Measurements from ENCODE around the gene CXCL10.
A peak's percentile ranks its signal among the peaks of the same experiment; 100 is the strongest.
"Not testable (repeated sequence)": the region's sequence is repeated elsewhere in the genome, so short reads cannot be mapped to it uniquely, and the experiment has no call there.

The CXCL10 gene

DNA sequence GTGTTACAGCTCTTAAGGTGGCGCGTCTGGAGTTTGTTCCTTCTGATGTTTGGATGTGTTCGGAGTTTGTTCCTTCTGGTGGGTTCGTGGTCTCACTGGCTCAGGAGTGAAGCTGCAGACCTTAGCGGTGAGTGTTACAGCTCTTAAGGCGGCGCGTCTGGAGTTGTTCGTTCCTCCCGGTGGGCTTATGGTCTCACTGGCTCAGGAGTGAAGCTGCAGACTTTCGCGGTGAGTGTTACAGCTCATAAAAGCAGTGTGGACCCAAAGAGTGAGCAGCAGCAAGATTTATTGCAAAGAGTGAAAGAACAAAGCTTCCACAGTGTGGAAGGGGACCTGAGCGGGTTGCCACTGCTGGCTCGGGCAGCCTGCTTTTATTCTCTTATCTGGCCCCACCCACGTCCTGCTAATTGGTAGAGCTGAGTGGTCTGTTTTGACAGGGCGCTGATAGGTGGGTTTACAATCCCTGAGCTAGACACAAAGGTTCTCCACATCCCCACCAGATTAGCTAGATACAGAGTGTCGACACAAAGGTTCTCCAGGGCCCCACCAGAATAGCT is 26.6 kb upstream of the CXCL10 start:
- not testable (repeated sequence) for DNase-seq (ENCODE audit: low spot score); H3K9me3 Mint-ChIP-seq; H3K27ac Mint-ChIP-seq; H3K27me3 Mint-ChIP-seq (ENCODE audit: low read depth); H3K36me3 Mint-ChIP-seq (ENCODE audit: low read depth); H3K4me3 Mint-ChIP-seq; H3K4me1 Mint-ChIP-seq (ENCODE audit: low read depth)

DNA sequence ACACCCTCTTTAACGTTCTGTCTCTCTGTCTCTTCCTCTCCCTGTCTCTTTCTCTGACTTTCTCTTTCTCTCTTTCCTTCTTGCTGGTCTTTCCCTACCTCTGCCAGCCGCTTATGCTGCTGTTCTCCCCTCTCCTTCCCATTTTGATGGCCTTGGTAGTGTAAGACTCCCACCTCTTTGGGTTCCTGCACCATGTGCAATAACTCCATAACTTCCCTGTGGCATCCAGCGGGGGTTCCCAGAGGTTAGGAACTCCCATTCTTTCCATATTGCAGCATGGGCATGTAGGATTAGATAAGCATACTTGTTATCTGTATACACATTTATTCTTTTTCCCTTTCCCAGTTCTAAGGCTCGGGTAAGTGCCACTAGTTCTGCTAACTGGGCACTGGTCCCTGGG is 21.4 kb upstream of the CXCL10 start:
- H3K27me3 Mint-ChIP-seq (ENCODE audit: low read depth); H3K27ac Mint-ChIP-seq; DNase-seq (ENCODE audit: low spot score); H3K36me3 Mint-ChIP-seq (ENCODE audit: low read depth); H3K4me3 Mint-ChIP-seq; H3K4me1 Mint-ChIP-seq (ENCODE audit: low read depth): not testable (repeated sequence)
- peaks cover 15% of the 10 kb centered on the region for H3K9me3 Mint-ChIP-seq

DNA sequence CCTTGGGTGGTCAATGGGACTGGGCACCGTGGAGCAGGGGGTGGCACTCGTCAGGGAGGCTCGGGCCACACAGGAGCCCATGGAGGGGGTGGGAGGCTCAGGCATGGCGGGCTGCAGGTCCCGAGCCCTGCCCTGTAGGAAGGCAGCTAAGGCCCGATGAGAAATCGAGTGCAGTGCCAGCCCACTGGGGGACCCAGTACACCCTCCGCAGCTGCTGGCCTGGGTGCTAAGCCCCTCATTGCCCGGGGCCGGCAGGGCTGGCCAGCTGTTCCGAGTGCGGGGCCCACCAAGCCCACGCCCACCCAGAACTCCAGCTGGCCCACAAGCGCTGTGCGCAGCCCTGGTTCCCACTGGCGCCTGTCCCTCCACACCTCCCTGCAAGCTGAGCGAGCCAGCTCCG is 20.0 kb upstream of the CXCL10 start:
- not testable (repeated sequence) for DNase-seq (ENCODE audit: low spot score); H3K27ac Mint-ChIP-seq; H3K4me1 Mint-ChIP-seq (ENCODE audit: low read depth); H3K4me3 Mint-ChIP-seq; H3K36me3 Mint-ChIP-seq (ENCODE audit: low read depth); H3K27me3 Mint-ChIP-seq (ENCODE audit: low read depth)
- H3K9me3 Mint-ChIP-seq = peaks cover 15% of the 10 kb centered on the region

DNA sequence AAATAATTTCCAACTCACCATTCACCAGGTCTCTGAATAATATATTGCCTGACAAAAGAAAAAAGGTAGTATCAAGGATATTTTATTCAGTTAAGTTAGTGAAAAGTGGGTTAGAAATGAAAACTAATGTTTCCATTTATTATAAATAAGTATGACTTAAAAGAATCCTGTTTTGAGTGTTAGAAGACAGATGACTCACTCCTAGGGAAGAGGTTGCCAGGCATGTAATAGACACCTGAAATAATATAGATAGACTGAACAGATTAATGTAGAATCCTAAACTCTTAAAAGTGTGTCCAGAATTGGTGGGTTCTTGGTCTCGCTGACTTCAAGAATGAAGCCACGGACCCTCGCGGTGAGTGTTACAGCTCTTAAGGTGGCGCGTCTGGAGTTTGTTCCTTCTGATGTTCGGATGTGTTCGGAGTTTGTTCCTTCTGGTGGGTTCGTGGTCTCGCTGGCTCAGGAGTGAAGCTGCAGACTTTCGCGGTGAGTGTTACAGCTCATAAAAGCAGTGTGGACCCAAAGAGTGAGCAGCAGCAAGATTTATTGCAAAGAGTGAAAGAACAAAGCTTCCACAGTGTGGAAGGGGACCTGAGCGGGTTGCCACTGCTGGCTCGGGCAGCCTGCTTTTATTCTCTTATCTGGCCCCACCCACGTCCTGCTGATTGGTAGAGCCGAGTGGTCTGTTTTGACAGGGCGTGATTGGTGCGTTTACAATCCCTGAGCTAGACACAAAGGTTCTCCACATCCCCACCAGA is 19.1 kb upstream of the CXCL10 start:
- Mint-ChIP-seq H3K9me3 (peaks cover 15% of the 10 kb centered on the region), H3K4me3 (peak overlapping the region; percentile 24), H3K27ac (peak overlapping the region; percentile 20)
- not testable (repeated sequence) for H3K36me3 Mint-ChIP-seq (ENCODE audit: low read depth); H3K4me1 Mint-ChIP-seq (ENCODE audit: low read depth); H3K27me3 Mint-ChIP-seq (ENCODE audit: low read depth); DNase-seq (ENCODE audit: low spot score)

DNA sequence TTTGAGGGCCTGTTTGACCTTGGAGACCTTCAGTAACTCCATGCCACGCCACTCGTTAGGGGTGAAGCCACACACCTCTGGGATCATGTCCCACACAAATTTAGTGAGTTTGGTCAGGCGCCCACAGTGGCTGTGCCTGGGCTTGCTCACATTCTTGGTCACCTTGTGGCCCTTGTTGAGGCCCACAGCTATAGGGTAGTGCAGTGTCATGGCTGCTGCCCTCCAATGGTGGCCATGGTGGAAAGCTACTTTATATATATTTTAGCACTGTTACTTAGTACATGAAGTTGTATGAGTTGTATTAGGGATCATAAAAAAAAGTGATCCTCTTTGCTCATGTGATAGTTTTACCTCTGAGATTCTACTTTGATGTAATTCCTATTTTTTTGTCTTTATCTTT is 13.6 kb upstream of the CXCL10 start:
- DNase-seq (ENCODE audit: low spot score) = no peak
- H3K9me3 Mint-ChIP-seq = no peaks in the 10 kb centered on the region
- peaks cover 20% of the 10 kb centered on the region for H3K4me1 Mint-ChIP-seq (ENCODE audit: low read depth)
- no peaks in the 10 kb centered on the region for H3K27me3 Mint-ChIP-seq (ENCODE audit: low read depth)
- H3K36me3 Mint-ChIP-seq (ENCODE audit: low read depth) = no peaks in the 10 kb centered on the region
- no peak overlapping the region for H3K4me3 Mint-ChIP-seq
- H3K27ac Mint-ChIP-seq = no peak overlapping the region

DNA sequence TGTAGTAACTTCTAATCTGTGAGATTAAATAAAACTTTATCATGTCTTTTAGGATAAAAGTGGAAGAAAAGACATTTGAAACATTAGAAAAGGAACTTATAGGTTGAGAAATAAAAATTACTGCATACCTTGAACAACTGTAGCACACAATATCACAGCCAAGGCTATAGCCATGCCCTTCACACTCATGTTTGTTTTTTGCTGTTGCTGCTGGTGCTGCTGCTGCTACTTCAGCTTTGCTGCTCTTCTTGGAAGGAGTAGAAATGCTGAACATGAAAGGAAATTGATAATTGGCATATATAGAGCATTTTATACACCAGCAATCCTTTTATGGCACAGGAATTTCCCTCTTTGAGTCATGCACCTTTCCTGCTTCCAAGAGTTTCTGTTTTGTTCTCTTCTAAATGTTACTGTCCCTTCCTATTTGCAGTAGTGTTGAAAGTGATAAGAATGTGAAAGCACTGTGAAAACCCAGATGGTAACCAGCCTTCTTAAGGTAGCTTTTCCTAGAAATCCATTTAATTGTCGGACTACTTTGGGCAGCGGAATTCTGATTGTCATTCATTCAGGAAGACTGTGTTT is 12.6 kb upstream of the CXCL10 start, which contains the start of gene CXCL11:
Gene CXCL11 (minus strand): TSS at position 272 of the 582 bp plus-strand sequence. CDS start 83 bp downstream, at position 189.
- peaks cover 17% of the 10 kb centered on the region for H3K4me1 Mint-ChIP-seq (ENCODE audit: low read depth)
- no peaks in the 10 kb centered on the region for H3K9me3 Mint-ChIP-seq
- no peak within 1 kb of the TSS for H3K4me3 Mint-ChIP-seq
- H3K27ac Mint-ChIP-seq = no peak within 1 kb of the TSS
- DNase-seq (ENCODE audit: low spot score) = no peak
- no peaks in the 10 kb centered on the region for H3K36me3 Mint-ChIP-seq (ENCODE audit: low read depth)
- H3K27me3 Mint-ChIP-seq (ENCODE audit: low read depth) = no peaks in the 10 kb centered on the region

DNA sequence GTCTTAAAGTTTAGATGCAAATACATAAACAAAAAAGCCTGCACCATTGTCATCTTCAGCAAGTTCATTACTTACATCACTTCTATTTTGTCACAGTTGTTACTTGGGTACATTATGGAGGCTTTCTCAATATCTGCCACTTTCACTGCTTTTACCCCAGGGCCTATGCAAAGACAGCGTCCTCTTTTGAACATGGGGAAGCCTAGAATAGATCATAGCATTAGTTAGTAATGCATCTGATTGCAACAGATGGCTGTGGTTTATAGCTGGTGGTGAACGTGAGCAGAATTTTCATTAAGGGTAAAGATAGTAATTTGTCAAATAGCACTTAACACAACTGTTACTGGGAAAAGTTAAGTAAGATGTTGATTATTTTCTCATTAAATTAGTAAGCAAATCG is 11.8 kb upstream of the CXCL10 start:
- no peak for DNase-seq (ENCODE audit: low spot score)
- H3K9me3 Mint-ChIP-seq = no peaks in the 10 kb centered on the region
- H3K27me3 Mint-ChIP-seq (ENCODE audit: low read depth) = no peaks in the 10 kb centered on the region
- no peak overlapping the region for H3K4me3 Mint-ChIP-seq
- H3K36me3 Mint-ChIP-seq (ENCODE audit: low read depth) = no peaks in the 10 kb centered on the region
- H3K4me1 Mint-ChIP-seq (ENCODE audit: low read depth) = peaks cover 17% of the 10 kb centered on the region
- H3K27ac Mint-ChIP-seq = no peak overlapping the region

DNA sequence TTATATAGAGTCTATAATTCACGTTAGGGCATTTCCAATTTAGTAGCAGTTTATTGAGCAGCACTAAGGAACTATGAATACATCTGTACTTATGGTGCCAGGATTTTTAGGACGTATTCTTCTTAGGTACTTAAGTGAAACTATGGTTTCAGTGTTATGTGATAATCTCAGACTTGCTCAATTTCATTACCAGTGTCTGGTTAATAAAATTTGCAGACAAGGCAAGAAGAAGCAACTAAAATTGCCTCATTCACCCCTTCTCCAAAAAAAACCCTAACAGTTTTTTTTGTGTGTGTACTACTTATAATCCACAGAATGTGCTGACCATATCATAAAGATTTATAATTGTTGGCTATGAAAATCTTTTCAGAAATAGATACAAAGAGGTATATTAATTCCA is 6.0 kb upstream of the CXCL10 start:
- Mint-ChIP-seq H3K27ac (no peak overlapping the region), H3K9me3 (no peaks in the 10 kb centered on the region), H3K4me1 (ENCODE audit: low read depth) (peaks cover 21% of the 10 kb centered on the region), H3K27me3 (ENCODE audit: low read depth) (peaks cover 3% of the 10 kb centered on the region), H3K36me3 (ENCODE audit: low read depth) (no peaks in the 10 kb centered on the region), H3K4me3 (no peak overlapping the region)
- DNase-seq (ENCODE audit: low spot score) = no peak

DNA sequence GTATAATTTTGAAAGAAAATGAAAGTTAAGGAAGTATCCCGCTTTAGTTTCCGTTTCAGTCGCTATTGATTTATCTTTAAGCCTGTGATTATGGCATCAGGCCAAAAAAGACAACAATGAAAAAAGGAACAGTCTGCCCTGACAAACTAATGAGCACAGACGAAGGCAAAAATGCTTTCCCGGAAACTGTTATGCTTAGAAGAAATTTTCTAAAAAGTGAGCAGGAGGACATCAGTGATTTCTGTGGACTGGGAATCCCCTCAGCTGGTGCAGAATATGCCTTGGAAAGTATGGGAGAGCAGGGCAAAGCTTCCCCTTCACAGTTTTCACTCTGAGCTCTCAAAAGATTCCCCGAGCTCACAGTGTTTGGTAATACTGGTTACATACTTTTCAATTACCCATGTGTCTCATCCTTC is 5.1 kb upstream of the CXCL10 start:
- H3K4me3 Mint-ChIP-seq = peak overlapping the region; percentile 64
- H3K27me3 Mint-ChIP-seq (ENCODE audit: low read depth) = peaks cover 3% of the 10 kb centered on the region
- peaks cover 27% of the 10 kb centered on the region for H3K4me1 Mint-ChIP-seq (ENCODE audit: low read depth)
- no peaks in the 10 kb centered on the region for H3K36me3 Mint-ChIP-seq (ENCODE audit: low read depth)
- DNase-seq (ENCODE audit: low spot score) = no peak
- no peak overlapping the region for H3K27ac Mint-ChIP-seq
- no peaks in the 10 kb centered on the region for H3K9me3 Mint-ChIP-seq

DNA sequence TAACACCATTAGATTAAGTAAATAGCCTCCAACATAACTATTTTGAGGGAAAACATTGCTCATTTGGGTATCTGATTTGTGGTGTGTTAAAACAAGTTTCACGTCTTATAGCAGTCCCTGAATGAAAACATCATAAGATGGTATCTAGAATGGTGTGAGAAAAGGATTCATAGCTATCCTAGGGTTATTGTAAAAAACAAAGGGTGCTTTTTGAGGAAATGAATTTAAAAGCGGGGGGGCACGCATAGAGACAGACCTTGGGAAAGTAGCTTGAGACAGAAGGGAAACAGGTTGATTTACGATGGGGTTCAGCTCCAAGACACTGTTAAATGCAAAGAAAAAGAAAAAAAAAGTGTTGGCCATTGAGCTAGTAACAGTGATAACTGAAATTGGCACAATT is 768 bp upstream of the CXCL10 start:
- DNase-seq (ENCODE audit: low spot score) = peak; percentile 28
- Mint-ChIP-seq H3K27ac (peak overlapping the region; percentile 9), H3K27me3 (ENCODE audit: low read depth) (peaks cover 3% of the 10 kb centered on the region), H3K4me1 (ENCODE audit: low read depth) (peaks cover 35% of the 10 kb centered on the region), H3K9me3 (no peaks in the 10 kb centered on the region), H3K36me3 (ENCODE audit: low read depth) (no peaks in the 10 kb centered on the region), H3K4me3 (no peak overlapping the region)

DNA sequence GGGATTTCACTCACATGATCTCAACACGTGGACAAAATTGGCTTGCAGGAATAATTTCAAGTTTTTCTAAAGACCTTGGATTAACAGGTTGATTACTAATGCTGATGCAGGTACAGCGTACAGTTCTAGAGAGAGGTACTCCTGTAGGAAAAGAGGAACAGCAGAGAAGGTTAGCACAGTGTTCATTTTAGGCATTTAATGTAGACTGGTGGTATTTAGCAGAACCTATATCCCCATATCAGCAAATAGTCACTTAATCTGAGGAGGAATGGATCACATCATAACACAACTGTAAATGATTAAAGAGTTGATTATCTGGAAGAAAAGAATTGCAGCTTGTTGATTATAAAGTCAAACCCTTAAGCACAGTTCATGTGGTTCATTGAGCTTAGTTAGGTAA is 620 bp downstream of the CXCL10 start:
- Mint-ChIP-seq H3K27ac (no peak overlapping the region), H3K9me3 (no peaks in the 10 kb centered on the region), H3K4me1 (ENCODE audit: low read depth) (peaks cover 28% of the 10 kb centered on the region), H3K27me3 (ENCODE audit: low read depth) (no peaks in the 10 kb centered on the region), H3K36me3 (ENCODE audit: low read depth) (peaks cover 2% of the 10 kb centered on the region), H3K4me3 (no peak overlapping the region)
- no peak for DNase-seq (ENCODE audit: low spot score)

DNA sequence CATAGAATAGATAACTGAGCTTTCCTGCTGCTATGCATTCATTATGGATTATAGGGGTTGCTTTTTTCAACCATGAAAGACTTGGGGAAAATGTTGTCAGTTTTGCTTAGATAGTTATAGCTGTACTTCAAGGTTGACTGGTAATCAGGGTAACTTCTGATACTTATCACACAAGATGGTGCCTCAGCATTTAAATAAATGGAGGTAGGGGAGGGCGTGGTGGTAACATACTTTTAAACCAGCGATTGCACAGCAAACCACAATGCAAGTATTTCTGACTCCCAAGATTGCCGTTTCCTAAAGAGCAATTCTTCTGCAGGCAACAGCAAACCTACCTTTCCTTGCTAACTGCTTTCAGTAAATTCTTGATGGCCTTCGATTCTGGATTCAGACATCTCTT is 1.3 kb downstream of the CXCL10 start:
- no peak for DNase-seq (ENCODE audit: low spot score)
- Mint-ChIP-seq H3K27me3 (ENCODE audit: low read depth) (no peaks in the 10 kb centered on the region), H3K4me1 (ENCODE audit: low read depth) (peaks cover 27% of the 10 kb centered on the region), H3K9me3 (no peaks in the 10 kb centered on the region), H3K36me3 (ENCODE audit: low read depth) (peaks cover 2% of the 10 kb centered on the region), H3K4me3 (no peak overlapping the region), H3K27ac (no peak overlapping the region)

DNA sequence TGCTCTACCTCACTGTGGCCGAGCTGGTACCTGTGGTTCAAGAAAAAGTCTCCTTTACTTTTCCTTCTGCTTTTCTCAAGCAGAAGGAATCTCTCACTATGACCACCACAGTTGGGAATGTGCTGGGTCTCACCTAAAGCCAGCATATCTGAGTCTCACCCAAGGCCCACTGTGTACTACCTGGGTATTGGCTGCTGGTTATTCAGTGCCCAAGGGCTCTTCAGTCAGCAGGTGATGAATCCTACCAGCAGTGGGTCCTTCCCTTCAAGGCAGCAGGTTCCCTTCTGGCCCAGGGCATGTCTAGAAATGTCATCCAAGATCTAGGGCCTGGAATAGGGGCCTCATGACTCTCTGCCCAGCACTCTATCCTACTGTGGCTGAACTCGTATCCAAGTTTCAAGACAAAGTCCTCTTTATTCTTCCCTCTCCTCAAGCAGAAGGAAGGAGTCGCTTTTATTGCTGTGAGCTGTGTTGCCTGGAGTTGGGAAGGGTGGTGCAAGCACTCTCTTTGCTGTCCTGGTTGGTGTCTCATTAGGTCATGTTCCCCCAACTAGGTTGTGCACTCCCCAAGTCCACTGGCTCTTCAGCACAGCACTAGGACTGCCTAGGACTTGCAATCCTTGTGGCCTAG is 6.1 kb downstream of the CXCL10 start:
- Mint-ChIP-seq H3K36me3 (ENCODE audit: low read depth) (peaks cover 2% of the 10 kb centered on the region), H3K4me1 (ENCODE audit: low read depth) (peaks cover 14% of the 10 kb centered on the region), H3K4me3 (no peak overlapping the region), H3K27me3 (ENCODE audit: low read depth) (no peaks in the 10 kb centered on the region), H3K9me3 (no peaks in the 10 kb centered on the region), H3K27ac (no peak overlapping the region)
- DNase-seq (ENCODE audit: low spot score) = no peak

DNA sequence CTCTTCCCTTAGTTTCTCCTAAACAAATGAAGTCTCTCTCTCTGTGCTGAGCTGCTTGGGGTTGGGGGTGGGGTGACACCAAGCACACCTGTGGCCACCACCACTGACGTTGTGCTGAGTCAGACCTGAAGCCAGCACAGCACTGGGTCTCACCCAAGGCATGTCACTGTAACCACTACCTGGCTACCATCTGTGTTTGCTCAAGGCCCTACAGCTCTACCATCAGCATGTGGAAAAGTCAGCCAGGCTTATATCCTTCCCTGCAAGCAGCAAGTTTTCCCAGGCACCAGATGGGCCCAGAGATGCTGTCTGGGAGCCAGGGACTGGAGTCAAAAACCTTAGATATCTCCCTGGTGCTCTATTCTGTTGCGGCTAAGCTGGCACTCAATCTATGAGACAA is 6.9 kb downstream of the CXCL10 start:
- Mint-ChIP-seq H3K27ac (no peak overlapping the region), H3K27me3 (ENCODE audit: low read depth) (no peaks in the 10 kb centered on the region), H3K4me3 (no peak overlapping the region), H3K36me3 (ENCODE audit: low read depth) (peaks cover 2% of the 10 kb centered on the region), H3K9me3 (no peaks in the 10 kb centered on the region), H3K4me1 (ENCODE audit: low read depth) (peaks cover 11% of the 10 kb centered on the region)
- peak; percentile 23 for DNase-seq (ENCODE audit: low spot score)

Measured in T-helper 2 cell treated with Interferon-gamma antibody and Interleukin-4, amounts not matched to agents 5 μg/mL and 100 μg/mL, for 36 hours (primary cell).